ENCODE results near the gene VWA2. TPM values are rescaled to one million over a fixed set of nuclear protein-coding genes. Genes with fewer than 3 reads are reported as not detected.

Gene VWA2
- total RNA-seq, 4 donors from 2014 or later, result 5.0 to 20.8 (median 11.3) TPM

- Histone ChIP-seq H3K27me3 (no peaks in the 10 kb centered on the region), H3K36me3 (no peaks in the 10 kb centered on the region), H3K4me1 (no peaks in the 10 kb centered on the region), H3K9me3 (no peaks in the 10 kb centered on the region), H3K27ac (no peak overlapping the region), H3K4me3 (no peak overlapping the region)
- peak in 1 of 3 donors; percentile 45 for DNase-seq
- no peak for TF ChIP-seq POLR2A (IDR thresholded peaks at IDR 0.05)
- TF ChIP-seq, protein P1, sequence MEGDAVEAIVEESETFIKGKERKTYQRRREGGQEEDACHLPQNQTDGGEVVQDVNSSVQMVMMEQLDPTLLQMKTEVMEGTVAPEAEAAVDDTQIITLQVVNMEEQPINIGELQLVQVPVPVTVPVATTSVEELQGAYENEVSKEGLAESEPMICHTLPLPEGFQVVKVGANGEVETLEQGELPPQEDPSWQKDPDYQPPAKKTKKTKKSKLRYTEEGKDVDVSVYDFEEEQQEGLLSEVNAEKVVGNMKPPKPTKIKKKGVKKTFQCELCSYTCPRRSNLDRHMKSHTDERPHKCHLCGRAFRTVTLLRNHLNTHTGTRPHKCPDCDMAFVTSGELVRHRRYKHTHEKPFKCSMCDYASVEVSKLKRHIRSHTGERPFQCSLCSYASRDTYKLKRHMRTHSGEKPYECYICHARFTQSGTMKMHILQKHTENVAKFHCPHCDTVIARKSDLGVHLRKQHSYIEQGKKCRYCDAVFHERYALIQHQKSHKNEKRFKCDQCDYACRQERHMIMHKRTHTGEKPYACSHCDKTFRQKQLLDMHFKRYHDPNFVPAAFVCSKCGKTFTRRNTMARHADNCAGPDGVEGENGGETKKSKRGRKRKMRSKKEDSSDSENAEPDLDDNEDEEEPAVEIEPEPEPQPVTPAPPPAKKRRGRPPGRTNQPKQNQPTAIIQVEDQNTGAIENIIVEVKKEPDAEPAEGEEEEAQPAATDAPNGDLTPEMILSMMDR (IDR thresholded peaks at IDR 0.05), result no peak
Observed at GRCh38 chr10:114281461-114281860, 42.4 kb downstream of the VWA2 start.

- no peaks in the 10 kb centered on the region for H3K27me3 ChIP-seq
- H3K36me3 ChIP-seq, result no peaks in the 10 kb centered on the region
- H3K9me3 ChIP-seq, result no peaks in the 10 kb centered on the region
- H3K4me1 ChIP-seq, result no peaks in the 10 kb centered on the region
- H3K4me3 ChIP-seq, result no peak overlapping the region
- DNase-seq, result no peak
- H3K27ac ChIP-seq, result no peak overlapping the region
- TF ChIP-seq, protein P1 (IDR thresholded peaks at IDR 0.05), result no peak
- no peak for TF ChIP-seq POLR2A (IDR thresholded peaks at IDR 0.05)
Observed at GRCh38 chr10:114282526-114282925, 43.5 kb downstream of the VWA2 start.

GRCh38 chr10:114283091-114283490, 44.0 kb downstream of the VWA2 start:
- DNase-seq, result no peak
- Histone ChIP-seq H3K9me3 (no peaks in the 10 kb centered on the region), H3K4me1 (no peaks in the 10 kb centered on the region), H3K27me3 (no peaks in the 10 kb centered on the region), H3K27ac (no peak overlapping the region), H3K4me3 (no peak overlapping the region), H3K36me3 (no peaks in the 10 kb centered on the region)
- no peak for TF ChIP-seq POLR2A (IDR thresholded peaks at IDR 0.05)
- TF ChIP-seq, protein P1 (IDR thresholded peaks at IDR 0.05), result no peak

- peak in 1 of 3 donors; percentile 9 for DNase-seq
- H3K4me1 ChIP-seq, result no peaks in the 10 kb centered on the region
- H3K4me3 ChIP-seq, result no peak overlapping the region
- no peaks in the 10 kb centered on the region for H3K9me3 ChIP-seq
- H3K27me3 ChIP-seq, result no peaks in the 10 kb centered on the region
- H3K27ac ChIP-seq, result no peak overlapping the region
- no peaks in the 10 kb centered on the region for H3K36me3 ChIP-seq
- no peak for TF ChIP-seq POLR2A (IDR thresholded peaks at IDR 0.05)
- TF ChIP-seq, protein P1 (IDR thresholded peaks at IDR 0.05), result no peak
Observed at GRCh38 chr10:114283535-114284234, 44.6 kb downstream of the VWA2 start.

DNA sequence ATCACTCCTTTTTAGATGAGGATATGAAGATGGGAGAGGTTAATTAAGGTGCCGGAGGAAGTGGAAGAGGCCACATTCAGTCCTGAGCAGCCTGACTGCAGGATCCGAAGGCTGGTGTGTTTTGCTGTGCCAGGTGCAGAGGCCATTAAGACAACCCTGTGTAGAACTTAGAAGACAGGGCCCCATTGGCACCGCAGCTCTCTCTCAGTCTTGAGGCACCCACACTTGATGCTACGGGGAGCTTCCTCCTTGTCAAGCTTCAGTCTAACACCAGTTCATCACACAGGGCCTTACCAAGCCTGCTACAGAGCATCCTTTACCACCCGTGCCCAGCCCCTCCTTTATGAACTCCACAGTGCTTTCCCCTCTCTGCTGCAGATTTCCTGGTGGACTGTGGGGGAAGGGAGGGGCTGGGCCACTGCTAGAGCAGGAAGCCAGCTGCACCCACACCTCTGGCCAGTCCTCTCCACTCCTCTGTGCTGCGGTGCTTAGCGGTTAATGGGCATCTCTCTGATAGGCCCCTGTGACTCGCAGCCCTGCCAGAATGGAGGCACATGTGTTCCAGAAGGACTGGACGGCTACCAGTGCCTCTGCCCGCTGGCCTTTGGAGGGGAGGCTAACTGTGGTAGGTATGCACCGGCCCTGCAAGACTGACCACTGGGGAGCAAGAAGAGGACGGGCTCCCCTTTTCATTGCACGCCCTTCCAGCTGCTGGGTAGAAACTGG, 45.5 kb downstream of the VWA2 start:
- TF ChIP-seq, protein P1 (IDR thresholded peaks at IDR 0.05), result no peak
- no peak for TF ChIP-seq POLR2A (IDR thresholded peaks at IDR 0.05)
- Histone ChIP-seq H3K4me3 (no peak overlapping the region), H3K9me3 (no peaks in the 10 kb centered on the region), H3K27me3 (no peaks in the 10 kb centered on the region), H3K36me3 (no peaks in the 10 kb centered on the region), H3K27ac (no peak overlapping the region), H3K4me1 (no peaks in the 10 kb centered on the region)
- DNase-seq, result peak in 1 of 3 donors; percentile 32

Measured in Peyer's patch (tissue), 4 donors.